Thoracic aorta (tissue), 2 donors: ENCODE data around the gene ADARB2. TPM values are rescaled to one million over a fixed set of nuclear protein-coding genes. Genes with fewer than 3 reads are reported as not detected.

Source experiments
- ATAC-seq: fragments of 150-250 bp; one replicate; pipeline ENCODE4 v1.8.0; 2017; ENCODE audit warnings: low read depth; ENCODE audit not compliant: insufficient number of reproducible peaks, low FRiP score
- DNase-seq: peaks from one replicate; pipeline ENCODE4 v3.0.0-alpha.2; 2020; ENCODE audit warnings: low spot score
- H3K27ac ChIP-seq, 2 donors: fragments of 200-600 bp; sonication (generic); 1 replicate in 1 of 2; 2 replicates in 1 of 2; pipeline ENCODE4 v1.5.1; 2016; ENCODE audit warnings: mild to moderate bottlenecking in 2 of 2, moderate library complexity in 2 of 2
- H3K27me3 ChIP-seq: fragments of 200-600 bp; sonication (generic); replicated peaks from 2 replicates; pipeline ENCODE4 v1.6.0; 2016; ENCODE audit warnings: mild to moderate bottlenecking; ENCODE audit not compliant: insufficient read depth
- H3K36me3 ChIP-seq: fragments of 200-600 bp; sonication (generic); one replicate; pipeline ENCODE4 v1.5.1; 2016
- H3K4me1 ChIP-seq, 2 donors: fragments of 200-600 bp; sonication (generic); 1 replicate in 1 of 2; 2 replicates in 1 of 2; pipeline versions ENCODE4 v1.5.1 to v1.6.0; 2016; ENCODE audit warnings: low read depth in 2 of 2, mild to moderate bottlenecking in 1 of 2; ENCODE audit not compliant: control insufficient read depth in 1 of 2
- H3K4me3 ChIP-seq: fragments of 200-600 bp; sonication (generic); 2 replicates; pipeline ENCODE4 v1.5.1; 2016; ENCODE audit warnings: mild to moderate bottlenecking
- H3K9me3 ChIP-seq: fragments of 200-600 bp; sonication (generic); 2 replicates; pipeline ENCODE4 v1.5.1; 2016
- total RNA-seq, 2 donors: library from RNA; depleted of rRNA; stranded (reverse); fragments of >200 nt; gene quantifications; one replicate each; pipeline versions ENCODE4 v1.1.0 to v1.2.3, GENCODE V29; 2016
- TF ChIP-seq, protein P1 (sequence below): fragments of 200-600 bp; sonication (generic); IDR thresholded peaks from one replicate; pipeline ENCODE4 v1.5.1; 2019; ENCODE audit warnings: antibody characterized with exemption

ADARB2 gene
- total RNA-seq, 2 donors from 2014 or later, result 0.71 to 3.1 TPM

- no peak for ATAC-seq
- no peak overlapping the region for H3K27ac ChIP-seq
These were observed 107.8 kb downstream of the ADARB2 start for GRCh38 chr10:1629326-1630198.

GRCh38 chr10:1628757-1629156 lies 108.6 kb downstream of the ADARB2 start:
- ATAC-seq (no peak), DNase-seq (no peak)

More at GRCh38 chr10:1629326-1630198, 107.8 kb downstream of the ADARB2 start:
- TF ChIP-seq, protein P1, sequence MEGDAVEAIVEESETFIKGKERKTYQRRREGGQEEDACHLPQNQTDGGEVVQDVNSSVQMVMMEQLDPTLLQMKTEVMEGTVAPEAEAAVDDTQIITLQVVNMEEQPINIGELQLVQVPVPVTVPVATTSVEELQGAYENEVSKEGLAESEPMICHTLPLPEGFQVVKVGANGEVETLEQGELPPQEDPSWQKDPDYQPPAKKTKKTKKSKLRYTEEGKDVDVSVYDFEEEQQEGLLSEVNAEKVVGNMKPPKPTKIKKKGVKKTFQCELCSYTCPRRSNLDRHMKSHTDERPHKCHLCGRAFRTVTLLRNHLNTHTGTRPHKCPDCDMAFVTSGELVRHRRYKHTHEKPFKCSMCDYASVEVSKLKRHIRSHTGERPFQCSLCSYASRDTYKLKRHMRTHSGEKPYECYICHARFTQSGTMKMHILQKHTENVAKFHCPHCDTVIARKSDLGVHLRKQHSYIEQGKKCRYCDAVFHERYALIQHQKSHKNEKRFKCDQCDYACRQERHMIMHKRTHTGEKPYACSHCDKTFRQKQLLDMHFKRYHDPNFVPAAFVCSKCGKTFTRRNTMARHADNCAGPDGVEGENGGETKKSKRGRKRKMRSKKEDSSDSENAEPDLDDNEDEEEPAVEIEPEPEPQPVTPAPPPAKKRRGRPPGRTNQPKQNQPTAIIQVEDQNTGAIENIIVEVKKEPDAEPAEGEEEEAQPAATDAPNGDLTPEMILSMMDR, result no peak
- Histone ChIP-seq H3K36me3 (no peaks in the 10 kb centered on the region), H3K4me1 (no peaks in the 10 kb centered on the region), H3K9me3 (no peaks in the 10 kb centered on the region), H3K27me3 (no peaks in the 10 kb centered on the region), H3K4me3 (no peak overlapping the region)
- no peak for DNase-seq

DNA sequence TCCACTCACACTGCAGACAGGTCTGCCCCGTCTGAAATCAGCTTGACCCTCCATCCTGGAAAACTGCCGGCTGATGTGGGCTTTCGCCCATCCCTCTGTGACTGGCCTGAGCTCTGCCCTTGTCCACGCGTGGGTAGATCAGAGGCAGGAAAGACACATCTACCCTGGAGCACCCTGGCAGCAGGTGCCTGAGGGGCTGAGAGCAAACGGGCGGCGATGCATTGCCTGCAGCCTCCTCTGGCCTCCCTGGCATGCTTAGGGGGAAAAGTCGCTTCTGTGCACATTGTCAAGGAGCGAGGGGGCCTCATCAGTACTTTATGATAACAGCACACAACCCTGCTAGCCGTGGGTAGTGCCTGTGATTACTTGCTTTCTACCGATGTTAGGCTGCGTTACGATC lies 109.4 kb downstream of the ADARB2 start:
- Histone ChIP-seq H3K36me3 (no peaks in the 10 kb centered on the region), H3K27ac (no peak overlapping the region), H3K27me3 (no peaks in the 10 kb centered on the region), H3K4me3 (no peak overlapping the region), H3K9me3 (no peaks in the 10 kb centered on the region), H3K4me1 (no peaks in the 10 kb centered on the region)
- TF ChIP-seq, protein P1, result no peak
- DNase-seq (no peak), ATAC-seq (no peak)

More at GRCh38 chr10:1628757-1629156, 108.6 kb downstream of the ADARB2 start:
- no peaks in the 10 kb centered on the region for H3K9me3 ChIP-seq
- H3K27ac ChIP-seq, result no peak overlapping the region
- H3K27me3 ChIP-seq, result no peaks in the 10 kb centered on the region
- H3K4me3 ChIP-seq, result no peak overlapping the region
- TF ChIP-seq, protein P1, result no peak
- no peaks in the 10 kb centered on the region for H3K4me1 ChIP-seq
- H3K36me3 ChIP-seq, result no peaks in the 10 kb centered on the region

GRCh38 chr10:1626835-1627234 lies 110.5 kb downstream of the ADARB2 start:
- TF ChIP-seq, protein P1, result no peak
- DNase-seq (no peak), ATAC-seq (no peak)

GRCh38 chr10:1626410-1626809 lies 110.9 kb downstream of the ADARB2 start:
- ATAC-seq (no peak), DNase-seq (no peak)
- no peaks in the 10 kb centered on the region for H3K27me3 ChIP-seq
- no peak overlapping the region for H3K4me3 ChIP-seq
- no peaks in the 10 kb centered on the region for H3K4me1 ChIP-seq
- no peaks in the 10 kb centered on the region for H3K36me3 ChIP-seq
- H3K27ac ChIP-seq, result no peak overlapping the region
- no peaks in the 10 kb centered on the region for H3K9me3 ChIP-seq
- TF ChIP-seq, protein P1, result no peak

More at GRCh38 chr10:1626835-1627234, 110.5 kb downstream of the ADARB2 start:
- Histone ChIP-seq H3K27ac (no peak overlapping the region), H3K9me3 (no peaks in the 10 kb centered on the region), H3K4me1 (no peaks in the 10 kb centered on the region), H3K4me3 (no peak overlapping the region), H3K36me3 (no peaks in the 10 kb centered on the region), H3K27me3 (no peaks in the 10 kb centered on the region)
